NOMO-1 (cell line): Measurements from ENCODE around the gene NDUFAF4.
"Not testable (repeated sequence)": the region's sequence is repeated elsewhere in the genome, so short reads cannot be mapped to it uniquely, and the experiment has no call there.

ENCODE experiments used
- DNase-seq, 2 experiments: peaks; one replicate each; lab custom pipeline; 2025; ENCODE audit not compliant: unreplicated experiment in 2 of 2; lab: John Stamatoyannopoulos, UW

Gene NDUFAF4

DNA sequence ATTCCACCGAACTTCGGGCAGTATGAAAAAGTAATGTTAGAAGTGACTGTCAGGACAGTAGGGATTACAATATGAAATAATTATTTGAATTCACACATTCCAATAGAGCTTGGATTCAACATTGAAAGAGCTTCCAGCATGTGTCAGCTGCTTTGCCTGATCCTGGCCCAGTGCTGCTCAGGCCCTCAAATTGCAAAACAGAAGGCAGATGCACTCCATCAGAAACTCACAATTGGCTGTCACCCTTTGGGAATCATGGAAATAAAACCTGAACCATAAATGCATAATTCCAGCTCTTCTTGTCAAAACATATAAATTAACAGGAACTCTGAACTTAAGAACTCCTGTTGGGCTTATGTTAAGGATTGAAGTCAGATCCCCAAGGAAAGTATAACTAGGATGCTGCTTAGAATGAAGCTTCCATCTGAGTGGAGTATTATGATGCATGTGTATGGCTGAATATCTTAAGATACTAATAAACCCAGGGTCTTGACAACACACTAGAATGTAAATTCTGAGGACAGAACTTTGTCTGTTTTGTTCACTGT, 1.8 kb upstream of the NDUFAF4 start:
- DNase-seq = no peak

DNA sequence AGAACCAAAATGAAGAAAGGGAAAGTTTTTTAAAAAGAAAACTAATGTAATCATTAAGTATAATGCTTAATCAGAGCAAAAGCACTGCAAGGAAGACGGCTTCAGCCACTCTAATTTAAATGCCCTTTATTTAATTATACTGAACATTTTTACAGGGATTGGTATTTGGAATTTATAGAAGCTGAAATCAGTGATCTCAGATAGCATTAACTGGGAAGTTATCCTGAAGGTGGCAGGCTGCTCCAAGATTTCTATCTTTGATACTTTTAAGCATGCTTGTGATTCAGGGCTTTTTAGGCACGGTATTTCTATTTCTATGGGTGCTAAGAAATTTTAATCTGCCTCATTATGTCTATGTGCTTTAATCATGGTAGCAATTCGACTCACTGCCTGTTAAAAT, 1.3 kb upstream of the NDUFAF4 start:
- DNase-seq = peak in 1 of 2 experiments; percentile 20

DNA sequence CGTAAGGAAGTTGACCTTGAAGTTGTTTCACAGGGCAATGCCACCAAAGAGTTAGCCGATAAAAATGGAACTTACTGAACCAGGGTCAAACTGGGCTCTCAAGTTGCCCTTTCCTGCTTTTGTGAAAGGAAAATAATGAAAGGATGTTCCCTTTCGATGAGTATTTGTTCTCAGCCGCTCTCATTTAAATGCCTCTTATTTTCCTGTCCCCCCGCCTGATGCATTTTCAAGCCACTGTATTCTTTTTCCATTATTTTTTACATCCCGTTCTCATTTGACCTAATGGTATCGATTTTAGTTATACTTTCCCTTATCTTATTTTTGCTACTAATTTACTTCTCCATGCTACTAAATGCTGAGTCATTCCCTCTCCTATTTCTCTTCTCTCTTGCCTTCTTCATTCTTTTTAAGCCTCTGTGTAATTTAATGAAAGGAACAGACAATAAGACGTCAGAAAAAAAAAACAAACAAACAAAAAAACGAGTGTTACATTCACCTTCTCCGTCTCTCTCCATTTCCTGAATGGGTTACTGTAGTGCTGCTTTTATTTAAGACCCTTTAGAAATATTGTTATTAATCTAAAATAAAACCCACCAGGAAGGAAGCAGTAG, 655 bp upstream of the NDUFAF4 start:
- DNase-seq = peak in 1 of 2 experiments; percentile 44

DNA sequence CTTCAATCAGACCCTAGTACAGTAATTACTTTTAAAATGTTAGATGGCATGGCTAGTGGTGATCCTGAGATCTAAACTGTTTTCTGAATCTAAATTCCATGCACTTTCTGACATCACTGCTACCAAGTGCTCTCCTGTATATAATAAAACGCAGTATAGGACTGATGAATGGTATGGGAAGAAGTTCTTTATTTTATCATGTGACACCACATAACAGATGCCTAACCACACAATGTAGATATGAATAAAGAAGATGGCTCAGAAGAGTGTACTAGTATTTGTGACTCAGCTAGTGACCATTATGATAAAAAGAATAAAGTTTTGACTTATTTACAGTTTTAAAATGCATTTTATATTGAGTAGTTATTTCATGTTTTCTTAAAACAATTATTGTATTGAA, 8.5 kb downstream of the NDUFAF4 start:
- DNase-seq = no peak

DNA sequence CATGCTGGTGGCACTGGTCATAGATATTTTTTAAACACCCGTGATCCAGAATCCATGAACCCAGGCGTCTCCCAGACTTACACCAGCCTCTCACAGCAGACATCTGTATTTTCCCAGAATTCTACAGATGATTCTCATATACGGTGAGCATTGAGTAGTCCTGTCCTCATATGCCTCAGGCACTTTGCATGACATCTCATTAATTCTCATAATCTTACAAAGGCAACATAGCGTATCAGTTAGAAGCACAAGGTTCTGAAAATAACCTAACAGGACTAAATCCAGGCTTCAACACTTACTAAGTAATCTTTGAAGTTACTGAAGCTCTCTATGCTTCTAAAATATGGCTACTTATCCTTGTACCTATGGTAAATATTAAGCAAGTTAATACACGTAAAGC, 8.9 kb downstream of the NDUFAF4 start:
- no peak for DNase-seq

DNA sequence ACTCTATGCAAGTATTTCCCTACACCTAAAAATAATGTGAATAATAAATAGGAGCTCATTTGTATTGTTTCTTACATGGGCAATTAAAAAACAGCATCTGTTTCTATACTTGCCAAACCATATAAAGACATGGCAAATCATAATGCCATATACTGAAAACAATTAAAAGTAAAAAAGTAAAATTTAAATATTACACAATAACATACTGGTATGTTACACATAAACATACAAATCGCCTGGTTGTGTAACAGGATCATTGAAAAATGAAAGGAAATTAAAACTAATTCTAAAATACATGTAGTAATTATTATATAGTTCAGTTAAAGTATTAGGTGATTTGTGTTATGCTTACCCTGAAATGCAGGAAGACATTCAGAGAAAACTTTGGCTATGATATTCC, 11.2 kb downstream of the NDUFAF4 start:
- no peak for DNase-seq

DNA sequence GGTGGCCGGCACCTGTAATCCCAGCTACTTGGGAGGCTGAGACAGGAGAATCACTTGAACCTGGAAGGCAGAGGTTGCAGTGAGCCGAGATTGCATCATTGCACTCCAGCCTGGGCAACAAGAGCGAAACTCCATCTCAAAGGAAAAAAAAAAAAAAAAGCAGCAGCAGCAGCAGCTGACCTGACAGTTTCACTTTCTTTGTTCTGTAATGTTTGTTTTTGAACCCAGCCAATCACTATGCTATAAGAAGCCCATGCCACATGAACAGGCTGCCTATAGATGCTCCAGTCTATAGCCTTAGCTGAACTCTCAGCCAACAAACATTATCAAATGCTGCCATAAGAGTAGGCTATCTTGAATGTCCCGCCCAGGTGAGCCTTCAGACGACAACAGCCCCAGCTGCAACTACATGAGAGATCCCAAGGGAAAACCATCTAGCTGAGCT, 12.5 kb downstream of the NDUFAF4 start:
- DNase-seq = not testable (repeated sequence)

DNA sequence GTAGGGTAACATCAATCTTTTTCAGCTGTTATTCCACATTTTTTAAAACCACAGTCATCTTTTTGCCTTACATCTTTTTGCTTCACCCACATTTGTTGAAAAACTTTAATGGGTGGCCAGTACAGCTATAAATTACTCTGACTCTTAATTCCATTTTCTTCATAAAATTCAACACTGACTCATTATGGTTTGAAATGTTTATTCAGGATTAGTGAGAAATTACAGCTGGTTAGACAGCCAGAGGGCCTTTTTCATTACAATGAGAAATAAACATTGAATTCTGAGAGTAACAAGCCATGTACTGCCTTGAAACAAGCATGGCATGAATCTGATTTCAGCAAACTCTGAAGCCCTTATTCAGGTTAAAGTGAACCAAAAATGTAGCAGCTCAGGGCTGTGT, 19.5 kb downstream of the NDUFAF4 start:
- no peak for DNase-seq

DNA sequence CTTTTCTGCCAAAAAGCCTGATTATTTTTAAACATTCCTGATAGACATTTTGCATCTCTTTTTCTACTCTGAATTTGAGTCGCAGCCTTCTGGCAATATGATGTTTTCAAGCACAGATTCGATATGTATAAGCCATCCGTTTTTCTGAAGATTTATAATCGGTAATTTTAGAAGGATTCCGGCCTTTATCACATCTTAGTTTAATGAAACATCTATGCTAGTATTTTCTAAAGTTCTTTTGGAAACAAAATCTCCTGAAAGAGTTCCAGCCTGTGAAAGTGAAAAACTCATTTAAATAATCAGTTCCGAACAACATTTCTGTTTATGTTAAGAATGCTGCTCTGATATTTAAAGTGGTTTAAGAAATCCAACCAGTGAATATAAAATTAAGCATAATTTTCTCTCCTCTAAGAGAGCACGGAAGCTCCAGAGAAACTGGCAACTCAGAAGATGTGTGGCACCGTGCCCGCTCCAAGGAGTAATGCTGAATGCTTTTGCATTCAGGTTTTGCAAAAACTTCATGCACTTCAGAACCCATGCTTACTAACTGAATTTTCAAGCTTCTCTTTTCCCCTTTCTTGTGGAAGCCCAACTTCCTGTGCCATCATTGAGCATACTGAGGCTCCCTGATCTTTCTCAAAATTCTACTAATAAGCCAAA, 20.7 kb downstream of the NDUFAF4 start:
- DNase-seq = no peak

DNA sequence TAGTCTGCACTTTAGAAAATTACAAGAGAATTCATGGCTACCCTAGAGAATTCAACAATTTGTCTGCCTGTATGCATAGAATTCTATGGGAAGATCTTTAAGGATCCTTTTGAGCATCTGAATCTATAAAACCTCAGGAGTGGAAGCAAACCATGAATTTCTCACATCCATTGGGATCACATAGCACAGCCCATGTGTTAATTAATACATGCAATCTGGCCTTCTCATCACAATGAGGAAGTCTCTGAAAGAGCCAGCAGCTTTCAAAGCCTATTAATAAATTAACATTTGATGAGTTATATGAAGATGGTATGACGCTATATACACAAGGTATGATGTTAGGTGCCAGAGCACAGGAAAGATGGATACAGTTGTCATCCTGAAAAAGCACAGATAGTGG, 24.7 kb downstream of the NDUFAF4 start:
- DNase-seq = no peak

GRCh38 chr6:96865055-96865405, 32.7 kb downstream of the NDUFAF4 start:
- DNase-seq = no peak

DNA sequence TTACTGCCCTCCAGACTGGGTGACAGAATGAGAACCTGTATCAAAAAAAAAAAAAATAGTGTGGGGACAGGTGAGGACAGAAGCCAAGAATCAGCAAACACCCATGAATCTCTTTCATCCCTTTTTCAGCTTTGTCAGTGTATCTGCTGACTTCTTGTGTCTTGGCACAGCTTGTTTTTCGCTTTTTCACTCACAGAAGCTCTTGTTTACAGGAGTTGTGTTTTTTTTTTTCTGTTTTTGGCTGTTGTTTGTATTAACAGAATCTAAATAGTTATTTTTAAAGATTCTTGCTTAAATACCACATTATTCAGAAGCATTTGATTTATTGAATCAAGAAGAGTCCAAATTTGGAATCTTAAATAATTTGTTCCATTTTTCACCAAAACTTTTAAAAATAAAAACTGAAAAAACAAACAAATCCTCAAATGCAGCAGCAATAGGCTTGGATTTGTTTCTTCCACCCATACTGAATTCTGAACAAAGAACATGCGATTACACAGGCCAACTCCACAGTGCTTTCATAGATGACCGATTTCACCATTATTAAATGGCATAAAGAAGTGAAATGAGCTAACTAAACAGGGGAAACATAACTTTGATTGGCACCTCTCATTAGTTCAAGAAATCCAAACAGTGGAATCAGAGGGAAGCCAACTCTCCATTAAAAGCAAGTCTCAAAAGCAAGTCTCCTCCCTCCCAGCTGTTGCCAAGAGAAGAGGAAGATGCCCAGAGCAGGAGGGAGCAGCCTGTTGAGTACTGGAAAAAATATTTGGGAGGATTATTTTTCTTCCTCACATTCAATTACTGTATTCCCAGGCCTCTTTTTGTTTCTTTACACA, 33.3 kb downstream of the NDUFAF4 start:
- DNase-seq = no peak

DNA sequence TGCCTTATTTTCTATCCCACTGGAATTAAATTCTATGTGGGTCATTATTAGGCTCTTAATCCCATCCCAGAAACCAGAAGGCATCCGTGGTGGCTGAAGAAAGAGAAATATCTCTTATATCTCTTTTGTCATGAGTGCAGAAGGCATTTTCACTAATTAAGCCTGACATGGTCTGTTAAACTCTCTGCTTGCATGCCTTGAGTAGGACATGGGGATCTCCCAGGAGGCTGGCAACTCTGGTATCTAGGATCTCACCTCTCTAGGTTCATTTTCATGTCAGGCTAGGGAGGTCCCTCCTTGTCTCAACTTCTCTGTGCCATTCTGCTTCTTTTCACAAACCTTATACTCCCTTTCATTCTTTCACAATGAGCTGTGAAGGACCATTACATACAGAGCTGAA, 35.1 kb downstream of the NDUFAF4 start:
- DNase-seq = no peak

- no peak for DNase-seq
These were observed 36.1 kb downstream of the NDUFAF4 start for GRCh38 chr6:96861588-96861987.

DNA sequence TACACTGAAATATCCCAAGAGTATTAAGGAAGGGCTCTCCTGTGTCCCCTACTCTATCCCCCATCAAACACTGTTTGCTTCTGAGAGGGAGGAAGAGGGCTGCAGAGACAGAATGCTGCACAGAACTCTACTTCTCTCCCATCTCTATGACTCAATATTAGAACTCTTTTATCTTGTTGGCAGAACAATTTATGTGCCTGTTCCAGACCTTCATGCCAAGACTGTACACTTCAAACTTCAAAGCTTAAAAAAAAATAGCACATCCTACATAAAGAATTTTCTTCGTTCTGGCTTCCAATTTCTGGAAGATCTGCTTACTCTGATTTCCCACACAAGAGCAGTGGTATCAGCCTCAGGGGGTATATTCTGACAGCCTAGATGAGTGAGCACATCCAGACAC, 40.8 kb downstream of the NDUFAF4 start:
- DNase-seq = no peak

DNA sequence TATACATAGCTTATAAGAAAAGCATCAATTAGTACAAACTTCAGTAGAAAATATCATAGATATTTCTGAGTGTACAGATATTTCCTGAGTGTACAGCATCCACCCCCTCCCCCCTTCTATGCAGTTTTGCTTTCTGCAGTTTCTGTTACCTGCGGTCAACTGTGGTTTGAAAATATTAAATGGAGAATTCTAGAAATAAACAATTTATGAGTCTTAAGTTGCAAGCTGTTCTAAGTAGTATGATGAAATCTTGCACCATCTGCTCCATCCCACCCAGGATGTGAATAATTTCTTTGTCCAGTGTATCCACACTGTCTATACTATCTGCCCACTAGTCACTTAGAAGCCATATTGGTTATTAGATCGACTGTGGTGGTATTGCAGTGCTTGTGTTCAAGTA, 44.6 kb downstream of the NDUFAF4 start:
- DNase-seq = no peak

DNA sequence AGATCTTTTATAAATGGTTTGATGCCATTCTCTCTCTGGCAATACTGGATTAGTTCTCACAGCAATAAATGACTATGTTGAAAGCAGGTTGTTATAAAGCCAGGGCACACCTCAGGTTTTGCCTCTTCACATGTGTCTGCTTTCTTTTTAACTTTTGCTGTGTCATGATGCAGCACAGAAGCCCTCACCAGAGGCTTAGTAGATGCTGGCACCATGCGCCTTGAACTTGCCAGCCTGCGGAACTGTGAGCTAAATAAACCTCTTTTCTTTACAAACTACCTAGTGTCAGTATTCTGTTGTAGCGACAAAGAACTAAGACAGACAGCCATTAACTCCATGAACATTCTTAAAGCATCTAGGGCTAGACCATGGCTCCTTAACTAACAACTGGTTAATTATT, 45.1 kb downstream of the NDUFAF4 start:
- DNase-seq = no peak

GRCh38 chr6:96851858-96852257, 45.8 kb downstream of the NDUFAF4 start:
- DNase-seq = no peak

GRCh38 chr6:96849615-96850014, 48.1 kb downstream of the NDUFAF4 start:
- no peak for DNase-seq

DNA sequence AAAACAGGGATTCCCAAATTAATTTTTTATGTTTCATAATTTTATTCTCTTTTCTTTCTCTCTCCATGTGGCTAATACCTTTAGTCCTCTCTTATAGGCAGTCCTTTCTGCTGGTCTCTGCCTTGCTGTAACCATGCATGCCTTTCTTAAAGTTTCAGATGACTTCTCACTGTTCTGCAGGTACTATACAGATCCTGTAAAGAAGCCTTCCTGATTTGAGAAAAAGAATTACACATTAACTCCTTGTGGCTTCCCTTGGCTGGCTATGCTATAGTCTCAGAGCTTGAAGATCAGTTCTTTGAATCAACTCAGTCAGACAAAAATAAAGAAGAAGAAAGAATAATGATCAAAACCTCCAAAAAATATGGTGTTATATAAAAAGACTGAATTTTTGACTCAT, 53.2 kb downstream of the NDUFAF4 start:
- DNase-seq = no peak

GRCh38 chr6:96841345-96841744, 56.3 kb downstream of the NDUFAF4 start:
- DNase-seq = no peak
